B cell (primary cell): Measurements from ENCODE around the gene SIRT7. TPM values are rescaled to one million over a fixed set of nuclear protein-coding genes. Genes with fewer than 3 reads are reported as not detected.

ENCODE experiments used
- ATAC-seq: fragments of 200-7000 bp; cut with Tn5 transposase; one replicate; pipeline ENCODE4 v1.10.0; 2021; ENCODE audit warnings: low read depth, mild to moderate bottlenecking, moderate number of reproducible peaks, moderate library complexity
- CTCF ChIA-PET: fragments of 350-600 bp; sonication (Branson Sonifier 250); formaldehyde crosslinking; loops from one replicate; lab custom pipeline; 2021; ENCODE audit warnings: antibody characterized with exemption, inconsistent platforms; lab: Charles Lee
- POLR2A ChIA-PET: fragments of 350-600 bp; sonication (Branson Sonifier 250); formaldehyde crosslinking; loops from one replicate; lab custom pipeline; 2021; ENCODE audit warnings: antibody characterized with exemption; lab: Charles Lee
- DNase-seq: peaks from one replicate; pipeline ENCODE4 v3.0.0; 2013
- H2AFZ ChIP-seq: 2 replicates; pipeline ENCODE4 v1.6.1; 2012; ENCODE audit warnings: mild to moderate bottlenecking, low read depth, low read length; ENCODE audit not compliant: insufficient read depth, poor library complexity, severe bottlenecking
- H3K27ac ChIP-seq, 2 donors: 1 replicate in 1 of 2; 2 replicates in 1 of 2; pipeline ENCODE4 v1.5.1; 2012 to 2013; ENCODE audit warnings: low read length in 2 of 2, mild to moderate bottlenecking in 2 of 2, moderate library complexity in 1 of 2
- H3K27me3 ChIP-seq, 4 experiments: fragments of 200-600 bp in 1 of 4; sonication (generic) in 1 of 4; replicated peaks in 1 of 4; 1 replicate in 2 of 4; 2 replicates in 2 of 4; pipeline versions ENCODE4 v1.6.1 to v1.7.0; 2013 to 2016; ENCODE audit warnings: low read length in 3 of 4, mild to moderate bottlenecking in 2 of 4, mixed read lengths in 1 of 4, moderate library complexity in 1 of 4; ENCODE audit not compliant: insufficient read depth in 4 of 4, control insufficient read depth in 3 of 4; ENCODE audit errors: control extremely low read depth in 1 of 4
- H3K36me3 ChIP-seq, 2 experiments: replicated peaks in 1 of 2; 1 replicate in 1 of 2; 2 replicates in 1 of 2; pipeline versions ENCODE4 v1.6.1 to v1.7.1; 2013; ENCODE audit warnings: low read length in 1 of 2; ENCODE audit not compliant: insufficient read depth in 2 of 2, control insufficient read depth in 1 of 2; ENCODE audit errors: control extremely low read depth in 1 of 2, extremely low read depth in 1 of 2
- H3K4me1 ChIP-seq, 2 donors: fragments of 200-600 bp in 1 of 2; sonication (generic) in 1 of 2; 1 replicate in 1 of 2; 2 replicates in 1 of 2; pipeline versions ENCODE4 v1.5.1 to v1.6.1; 2013 to 2017; ENCODE audit warnings: low read length in 2 of 2; ENCODE audit not compliant: control insufficient read depth in 2 of 2, insufficient read depth in 2 of 2
- H3K4me2 ChIP-seq: replicated peaks from 2 replicates; pipeline ENCODE3; 2012; ENCODE audit warnings: mild to moderate bottlenecking, low read depth, low read length; ENCODE audit not compliant: poor library complexity, severe bottlenecking
- H3K4me3 ChIP-seq, 5 experiments: fragments of 200-600 bp in 1 of 5; sonication (generic) in 1 of 5; 1 replicate in 3 of 5; 2 replicates in 2 of 5; pipeline versions ENCODE4 v1.5.1 to v1.7.0; 2011 to 2016; ENCODE audit warnings: low read length in 4 of 5, mild to moderate bottlenecking in 4 of 5, low read depth in 2 of 5, control low read depth in 1 of 5, moderate library complexity in 1 of 5; ENCODE audit not compliant: insufficient read depth in 1 of 5; ENCODE audit errors: control extremely low read depth in 1 of 5, extremely low read depth in 1 of 5
- H3K79me2 ChIP-seq: fragments of 200-600 bp; sonication (generic); one replicate; pipeline ENCODE4 v1.6.0; 2016; ENCODE audit warnings: low read length; ENCODE audit not compliant: control insufficient read depth, insufficient read depth
- H3K9ac ChIP-seq: fragments of 200-600 bp; sonication (generic); 2 replicates; pipeline ENCODE4 v1.6.1; 2017; ENCODE audit warnings: mild to moderate bottlenecking, low read length, moderate library complexity
- H3K9me3 ChIP-seq, 3 donors: one replicate each; pipeline versions ENCODE4 v1.6.1 to v1.7.1; 2013; ENCODE audit warnings: low read length in 2 of 3; ENCODE audit not compliant: control insufficient read depth in 2 of 3, insufficient read depth in 1 of 3; ENCODE audit errors: control extremely low read depth in 1 of 3
- H4K20me1 ChIP-seq: 2 replicates; pipeline ENCODE4 v1.6.0; 2012; ENCODE audit warnings: mild to moderate bottlenecking, low read length; ENCODE audit not compliant: insufficient read depth, control insufficient read depth, poor library complexity, severe bottlenecking
- H3K27ac Mint-ChIP-seq: one replicate; pipeline ENCODE4 v1.8.0; 2021; ENCODE audit warnings: mixed read lengths
- H3K27me3 Mint-ChIP-seq: one replicate; pipeline ENCODE4 v1.8.0; 2021; ENCODE audit warnings: mixed read lengths
- H3K4me1 Mint-ChIP-seq: one replicate; pipeline ENCODE4 v1.8.0; 2021; ENCODE audit warnings: mixed read lengths
- H3K4me3 Mint-ChIP-seq: one replicate; pipeline ENCODE4 v1.8.0; 2021; ENCODE audit warnings: mixed read lengths
- H3K9me3 Mint-ChIP-seq: one replicate; pipeline ENCODE4 v1.8.0; 2022; ENCODE audit warnings: mixed read lengths; ENCODE audit not compliant: insufficient read depth
- EZH2 ChIP-seq: IDR thresholded peaks from 2 replicates; pipeline ENCODE4 v1.6.1; 2012; ENCODE audit warnings: borderline replicate concordance, low read depth, mild to moderate bottlenecking, moderate library complexity, low read length; ENCODE audit not compliant: insufficient read depth, poor library complexity, severe bottlenecking
- WGBS: methylation state at CpG from one replicate; pipeline ENCODE4 v1.1.5; 2013; ENCODE audit warnings: missing lambda C conversion rate; ENCODE audit not compliant: insufficient coverage; 5-methylcytosine and 5-hydroxymethylcytosine counted together
- intact Hi-C: fragments of 100-400 bp; cut with micrococcal nuclease; formaldehyde crosslinking; loops from one replicate; pipeline ENCODE4 v1.10.0; 2022
- polyA plus RNA-seq: library from polyadenylated mRNA; depleted of rRNA; stranded (reverse); fragments of >200 nt; gene quantifications from 2 replicates; pipeline ENCODE4 v1.2.3, GENCODE V29; 2012
- total RNA-seq, 2 donors: library from RNA; stranded (reverse); fragments of 120-200 nt in 1 of 2; gene quantifications; 1 replicate in 1 of 2; 2 replicates in 1 of 2; pipeline versions ENCODE4 v1.2.3 to v1.2.4, GENCODE V29; 2013 to 2022
- TF ChIP-seq, protein P1 (sequence below): fragments of 200-600 bp; IDR thresholded peaks from one replicate; pipeline ENCODE4 v1.8.0; 2022; ENCODE audit warnings: antibody characterized with exemption, mild to moderate bottlenecking

The SIRT7 gene
- total and polyA plus RNA-seq, 2 donors (not counting 1 experiment from before 2014, with no cell fraction given): 77.2 to 82.7 TPM

DNA sequence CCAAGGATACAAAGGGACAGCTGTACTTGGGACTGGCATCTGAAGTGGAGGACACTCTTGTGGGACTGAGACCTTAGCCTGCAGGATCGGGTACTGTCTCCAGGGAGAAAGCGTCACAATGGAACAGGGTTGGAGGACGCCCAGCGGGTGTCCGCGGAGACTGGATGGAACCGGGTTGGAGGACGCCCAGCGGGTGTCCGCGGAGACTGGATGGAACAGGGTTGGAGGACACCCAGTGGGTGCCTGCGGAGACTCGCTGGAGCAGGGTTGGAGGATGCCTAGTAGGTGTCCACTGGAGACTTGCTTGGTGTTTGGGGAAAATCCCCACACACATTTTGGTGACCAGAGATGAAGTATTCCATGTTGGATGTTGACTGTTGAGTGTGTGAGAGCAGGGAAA is 29.2 kb upstream of the SIRT7 start, which contains the start of gene MYADML2:
Gene MYADML2 (minus strand): TSS at position 45 of the 400 bp plus-strand sequence. CDS start 5,492 bp downstream, outside the sequence.
- H4K20me1 ChIP-seq: no peaks in the 10 kb centered on the region
- Mint-ChIP-seq H3K4me1 (no peaks in the 10 kb centered on the region), H3K9me3 (no peaks in the 10 kb centered on the region), H3K4me3 (no peak within 1 kb of the TSS), H3K27me3 (peaks cover 5% of the 10 kb centered on the region), H3K27ac (no peak within 1 kb of the TSS)
- no peaks in the 10 kb centered on the region for H3K9me3 ChIP-seq
- ATAC-seq (no peak), DNase-seq (no peak)
- no peaks in the 10 kb centered on the region for H3K79me2 ChIP-seq
- no peaks in the 10 kb centered on the region for H3K36me3 ChIP-seq
- H3K27me3 ChIP-seq: peaks cover 0 to 3% (median 0%) of the 10 kb centered on the region in 4 experiments
- H2AFZ ChIP-seq: no peak within 1 kb of the TSS
- no peak within 1 kb of the TSS for H3K27ac ChIP-seq
- no peak within 1 kb of the TSS for H3K9ac ChIP-seq
- no peak within 1 kb of the TSS for H3K4me3 ChIP-seq
- ChIA-PET POLR2A (no interaction called here), CTCF (no interaction called here)
- H3K4me1 ChIP-seq: no peaks in the 10 kb centered on the region
- intact Hi-C loops: no loop called here
- 90% methylated on average over 12 of the region's 13 CpGs for WGBS
- H3K4me2 ChIP-seq: no peak within 1 kb of the TSS
- TF ChIP-seq, protein P1, sequence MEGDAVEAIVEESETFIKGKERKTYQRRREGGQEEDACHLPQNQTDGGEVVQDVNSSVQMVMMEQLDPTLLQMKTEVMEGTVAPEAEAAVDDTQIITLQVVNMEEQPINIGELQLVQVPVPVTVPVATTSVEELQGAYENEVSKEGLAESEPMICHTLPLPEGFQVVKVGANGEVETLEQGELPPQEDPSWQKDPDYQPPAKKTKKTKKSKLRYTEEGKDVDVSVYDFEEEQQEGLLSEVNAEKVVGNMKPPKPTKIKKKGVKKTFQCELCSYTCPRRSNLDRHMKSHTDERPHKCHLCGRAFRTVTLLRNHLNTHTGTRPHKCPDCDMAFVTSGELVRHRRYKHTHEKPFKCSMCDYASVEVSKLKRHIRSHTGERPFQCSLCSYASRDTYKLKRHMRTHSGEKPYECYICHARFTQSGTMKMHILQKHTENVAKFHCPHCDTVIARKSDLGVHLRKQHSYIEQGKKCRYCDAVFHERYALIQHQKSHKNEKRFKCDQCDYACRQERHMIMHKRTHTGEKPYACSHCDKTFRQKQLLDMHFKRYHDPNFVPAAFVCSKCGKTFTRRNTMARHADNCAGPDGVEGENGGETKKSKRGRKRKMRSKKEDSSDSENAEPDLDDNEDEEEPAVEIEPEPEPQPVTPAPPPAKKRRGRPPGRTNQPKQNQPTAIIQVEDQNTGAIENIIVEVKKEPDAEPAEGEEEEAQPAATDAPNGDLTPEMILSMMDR: no peak
- TF ChIP-seq EZH2: no peak

DNA sequence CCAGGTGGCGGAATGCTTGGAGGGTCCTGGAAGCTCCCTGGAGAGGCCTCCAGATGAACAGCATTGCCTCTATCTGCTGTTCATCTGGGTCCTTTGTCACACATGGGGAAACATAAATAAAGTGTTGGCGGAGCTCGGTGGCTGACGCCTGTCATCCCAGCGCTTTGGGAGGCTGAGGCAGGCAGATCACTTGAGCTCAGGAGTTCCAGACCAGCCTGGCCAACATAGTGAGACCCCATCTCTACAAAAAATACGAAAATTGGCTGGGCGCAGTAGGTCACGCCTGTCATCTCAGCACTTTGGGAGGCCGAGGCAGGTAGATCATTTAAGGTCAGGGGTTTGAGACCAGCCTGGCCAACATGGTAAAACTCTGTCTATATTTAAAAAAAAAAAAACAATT is 26.9 kb upstream of the SIRT7 start:
- H3K4me1 Mint-ChIP-seq: no peaks in the 10 kb centered on the region
- no peak for TF ChIP-seq EZH2
- TF ChIP-seq, protein P1: no peak
- H3K4me3 Mint-ChIP-seq: no peak overlapping the region
- H3K4me3 ChIP-seq: no peak overlapping the region
- H3K27ac Mint-ChIP-seq: no peak overlapping the region
- DNase-seq: no peak
- H3K9ac ChIP-seq: no peak overlapping the region
- intact Hi-C loops: no loop called here
- no peak overlapping the region for H3K4me2 ChIP-seq
- no peak overlapping the region for H3K27ac ChIP-seq
- no peaks in the 10 kb centered on the region for H3K9me3 Mint-ChIP-seq
- no peaks in the 10 kb centered on the region for H3K79me2 ChIP-seq
- H2AFZ ChIP-seq: no peak overlapping the region
- CTCF ChIA-PET: interaction anchor here (0.7 to 1.2 kb wide), 2 partner anchors 11 to 15 kb away, joined by 4 to 6 read pairs; no protein-coding TSS in a partner anchor
- POLR2A ChIA-PET: no interaction called here
- H3K4me1 ChIP-seq: peaks cover 0 to 4% of the 10 kb centered on the region in 2 donors
- ATAC-seq: no peak
- WGBS: 93% methylated on average over 6 of the region's 9 CpGs
- peaks cover 7% of the 10 kb centered on the region for H3K27me3 Mint-ChIP-seq
- H3K36me3 ChIP-seq: no peaks in the 10 kb centered on the region
- H4K20me1 ChIP-seq: no peaks in the 10 kb centered on the region
- peaks cover 0 to 19% (median 2%) of the 10 kb centered on the region in 4 experiments for H3K27me3 ChIP-seq
- H3K9me3 ChIP-seq: no peaks in the 10 kb centered on the region
